GM13977 (cell line): Measurements from ENCODE around the gene TEAD1.

Source experiments
- DNase-seq: peaks from one replicate; pipeline ENCODE4 v3.0.0; 2012; ENCODE audit warnings: low spot score
- in situ Hi-C: fragments of 300-500 bp; cut with MboI; formaldehyde crosslinking; loops from one replicate; pipeline ENCODE4 v1.12.0; 2022; ENCODE audit warnings: low sequenced_read_pairs, low pct_unique_long_range_greater_than_20kb, mixed read lengths, inconsistent platforms; ENCODE audit not compliant: unreplicated experiment
- TF ChIP-seq, protein P1 (sequence below): IDR thresholded peaks from 2 replicates; pipeline ENCODE4 v1.5.1; 2012; ENCODE audit warnings: mild to moderate bottlenecking, control low read depth; ENCODE audit not compliant: insufficient read depth; ENCODE audit errors: extremely low read depth, missing control alignments

The TEAD1 gene

DNA sequence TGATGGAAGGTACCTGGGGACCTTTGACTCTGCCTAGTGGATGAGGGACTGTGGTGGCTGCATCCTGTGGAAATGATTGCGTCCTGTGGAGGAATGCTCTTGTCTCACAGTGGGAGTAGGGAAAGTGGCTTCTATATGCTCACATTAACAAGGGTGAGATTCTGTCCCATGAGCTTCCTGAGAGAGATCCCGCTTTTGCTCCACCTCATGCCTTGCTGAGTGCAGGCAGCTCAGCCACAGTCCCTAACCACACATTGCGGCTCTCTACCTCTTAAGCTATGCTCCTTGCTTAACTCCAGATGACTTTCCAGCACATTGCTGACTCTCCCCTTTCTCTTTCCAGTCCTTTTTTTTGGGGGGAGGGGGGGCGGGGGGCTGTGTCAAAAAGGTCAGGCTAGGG is 45.0 kb downstream of the TEAD1 start:
- in situ Hi-C loops: no loop called here
- no peak for DNase-seq
- TF ChIP-seq, protein P1, sequence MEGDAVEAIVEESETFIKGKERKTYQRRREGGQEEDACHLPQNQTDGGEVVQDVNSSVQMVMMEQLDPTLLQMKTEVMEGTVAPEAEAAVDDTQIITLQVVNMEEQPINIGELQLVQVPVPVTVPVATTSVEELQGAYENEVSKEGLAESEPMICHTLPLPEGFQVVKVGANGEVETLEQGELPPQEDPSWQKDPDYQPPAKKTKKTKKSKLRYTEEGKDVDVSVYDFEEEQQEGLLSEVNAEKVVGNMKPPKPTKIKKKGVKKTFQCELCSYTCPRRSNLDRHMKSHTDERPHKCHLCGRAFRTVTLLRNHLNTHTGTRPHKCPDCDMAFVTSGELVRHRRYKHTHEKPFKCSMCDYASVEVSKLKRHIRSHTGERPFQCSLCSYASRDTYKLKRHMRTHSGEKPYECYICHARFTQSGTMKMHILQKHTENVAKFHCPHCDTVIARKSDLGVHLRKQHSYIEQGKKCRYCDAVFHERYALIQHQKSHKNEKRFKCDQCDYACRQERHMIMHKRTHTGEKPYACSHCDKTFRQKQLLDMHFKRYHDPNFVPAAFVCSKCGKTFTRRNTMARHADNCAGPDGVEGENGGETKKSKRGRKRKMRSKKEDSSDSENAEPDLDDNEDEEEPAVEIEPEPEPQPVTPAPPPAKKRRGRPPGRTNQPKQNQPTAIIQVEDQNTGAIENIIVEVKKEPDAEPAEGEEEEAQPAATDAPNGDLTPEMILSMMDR: no peak

- DNase-seq: no peak
- in situ Hi-C loops: no loop called here
- TF ChIP-seq, protein P1: no peak
These were observed 47.8 kb downstream of the TEAD1 start for GRCh38 chr11:12721816-12722604.

- TF ChIP-seq, protein P1: no peak
- DNase-seq: no peak
- in situ Hi-C loops: no loop called here
These were observed 49.4 kb downstream of the TEAD1 start for GRCh38 chr11:12723421-12724300.

GRCh38 chr11:12724301-12725054 is 50.3 kb downstream of the TEAD1 start:
- in situ Hi-C loops: no loop called here
- TF ChIP-seq, protein P1: no peak
- no peak for DNase-seq

DNA sequence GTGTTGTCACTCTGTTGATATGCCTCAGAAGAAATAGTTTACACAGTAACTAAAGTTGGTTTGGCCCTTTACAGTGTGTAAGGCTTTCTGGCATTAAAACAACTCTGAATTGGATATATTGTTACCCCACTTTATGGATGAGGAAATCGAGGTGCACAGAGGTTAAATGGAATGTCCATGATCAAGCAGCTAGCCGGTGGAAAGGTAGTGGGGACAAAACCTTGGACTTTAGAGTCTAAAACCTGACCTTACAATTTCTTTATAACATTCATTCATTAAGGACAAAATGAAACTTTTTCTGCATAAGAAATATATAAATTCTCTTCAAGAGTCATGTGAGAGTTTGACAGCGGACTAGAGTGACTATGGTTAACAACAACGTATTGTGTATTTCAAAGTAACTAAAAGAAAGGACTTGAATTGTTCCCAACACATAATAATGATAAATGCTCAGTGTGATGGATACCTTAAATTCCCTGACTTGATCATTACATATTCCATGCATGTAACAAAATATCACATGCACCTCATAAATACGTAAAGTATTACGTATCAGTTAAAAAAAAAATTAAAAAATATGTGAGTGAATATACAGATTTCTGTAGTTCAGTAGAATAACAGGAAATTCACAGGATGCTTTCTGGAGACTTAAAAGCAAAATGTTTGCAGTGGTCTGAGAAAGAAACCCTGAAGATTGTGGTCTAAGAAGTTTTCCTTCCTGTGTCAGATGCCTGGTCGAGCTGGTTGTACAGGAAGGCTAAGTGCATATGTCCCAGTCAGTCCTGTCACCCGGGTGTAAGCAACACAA is 51.0 kb downstream of the TEAD1 start:
- TF ChIP-seq, protein P1: no peak
- no peak for DNase-seq
- in situ Hi-C loops: no loop called here
